H1 (cell line): ENCODE measurements around the gene CHD5. TPM values are rescaled to one million over a fixed set of nuclear protein-coding genes. Genes with fewer than 3 reads are reported as not detected.

Experiments used
- CHD2 ChIP-seq: IDR thresholded peaks from 2 replicates; pipeline ENCODE4 v1.6.1; 2012; ENCODE audit warnings: low read length, improper control_type of control experiment
- NANOG ChIP-seq: IDR thresholded peaks from 2 replicates; pipeline ENCODE4 v1.6.1; 2011; ENCODE audit warnings: low read length, low read depth, mild to moderate bottlenecking, inconsistent platforms; ENCODE audit not compliant: insufficient read depth, poor library complexity, severe bottlenecking
- PHF8 ChIP-seq: fragments of 200-600 bp; sonication (generic); conservative IDR thresholded peaks from 2 replicates; pipeline ENCODE4 v1.7.1; 2012; ENCODE audit warnings: low read depth, mild to moderate bottlenecking, inconsistent platforms, low read length, moderate library complexity
- RFX5 ChIP-seq: IDR thresholded peaks from 2 replicates; pipeline ENCODE4 v1.6.1; 2011; ENCODE audit warnings: low read depth, low read length, improper control_type of control experiment, borderline replicate concordance
- SIRT6 ChIP-seq: IDR thresholded peaks from one replicate; pipeline ENCODE4 v1.7.1; 2012; ENCODE audit warnings: low read length, inconsistent platforms
- SIX5 ChIP-seq: IDR thresholded peaks from 2 replicates; pipeline ENCODE4 v1.6.1; 2011; ENCODE audit warnings: mild to moderate bottlenecking, low read depth, low read length
- SRF ChIP-seq: IDR thresholded peaks from 2 replicates; pipeline ENCODE4 v1.6.1; 2011; ENCODE audit warnings: mild to moderate bottlenecking, low read depth, low read length, moderate library complexity
- polyA plus RNA-seq, 7 experiments: library from polyadenylated mRNA; depleted of rRNA in 3 of 7; stranded (reverse) in 5 of 7; unstranded in 2 of 7; fragments of >200 nt in 5 of 7; fragments of 200-250 nt in 2 of 7; gene quantifications; 1 replicate in 5 of 7; 2 replicates in 1 of 7; 4 replicates in 1 of 7; pipeline versions ENCODE4 v1.2.1 to v1.2.3, GENCODE V29; 2011 to 2013; ENCODE audit warnings: missing spikeins in 2 of 7, mixed read lengths in 2 of 7
- total RNA-seq: library from RNA; stranded (reverse); fragmentation: NEBNext Ultra II Directional; extraction: Animal tissue kit (Norgen Biotek cat#: 25700); gene quantifications from 2 replicates; pipeline ENCODE4 v1.2.1, GENCODE V29; 2021
- TF ChIP-seq, protein P1 (sequence below), 3 experiments: IDR thresholded peaks; 1 replicate in 2 of 3; 2 replicates in 1 of 3; pipeline versions ENCODE4 v1.5.1 to v1.6.1; 2011; ENCODE audit warnings: low read length in 3 of 3, mild to moderate bottlenecking in 3 of 3, inconsistent platforms in 2 of 3, low read depth in 1 of 3, moderate library complexity in 1 of 3; ENCODE audit not compliant: insufficient read depth in 1 of 3; ENCODE audit errors: control extremely low read depth in 1 of 3

The CHD5 gene
- total and polyA plus RNA-seq, 2 of the 8 experiments (the other 6 are each of a cell fraction or from before 2014, with no cell fraction given), result 0.42 to 1.8 TPM

DNA sequence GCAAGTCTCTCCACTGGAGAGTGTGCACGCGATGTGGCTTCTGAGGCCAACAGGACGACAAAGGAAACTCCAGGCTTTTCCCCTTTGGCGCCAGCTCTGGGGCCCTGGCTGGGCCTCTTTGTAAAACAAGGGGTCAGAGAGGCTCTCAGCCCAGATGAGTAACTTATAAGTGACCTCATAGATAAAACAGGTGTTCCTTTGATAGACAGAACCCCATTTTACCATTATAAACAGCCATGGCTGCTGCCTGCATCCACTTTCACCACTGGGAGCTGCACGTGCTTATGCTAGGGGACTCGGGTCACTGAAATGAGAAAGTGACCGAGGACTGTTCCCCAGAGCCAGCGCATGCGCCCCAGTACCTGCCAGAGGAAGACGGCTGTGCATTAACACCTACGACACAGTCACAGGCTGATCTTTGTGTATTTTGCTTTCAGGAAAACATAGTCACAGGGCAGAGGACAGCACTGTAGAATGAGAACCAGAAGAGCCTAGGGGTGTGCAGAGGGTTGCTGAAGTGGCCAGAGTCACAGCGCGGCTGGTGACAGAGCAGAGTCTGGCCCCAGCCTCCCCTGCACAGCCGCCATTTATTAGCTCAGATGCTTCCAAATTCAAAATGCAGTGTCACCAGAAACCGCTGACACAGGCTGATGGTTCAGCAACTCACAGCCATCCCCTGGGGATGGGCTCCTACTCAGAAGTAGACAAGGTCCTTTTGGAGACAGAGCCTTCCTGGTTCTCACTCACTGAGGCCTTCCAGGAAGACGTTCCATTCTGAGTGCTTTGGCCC, 38.4 kb upstream of the CHD5 start (continued):
- TF ChIP-seq, protein P1, sequence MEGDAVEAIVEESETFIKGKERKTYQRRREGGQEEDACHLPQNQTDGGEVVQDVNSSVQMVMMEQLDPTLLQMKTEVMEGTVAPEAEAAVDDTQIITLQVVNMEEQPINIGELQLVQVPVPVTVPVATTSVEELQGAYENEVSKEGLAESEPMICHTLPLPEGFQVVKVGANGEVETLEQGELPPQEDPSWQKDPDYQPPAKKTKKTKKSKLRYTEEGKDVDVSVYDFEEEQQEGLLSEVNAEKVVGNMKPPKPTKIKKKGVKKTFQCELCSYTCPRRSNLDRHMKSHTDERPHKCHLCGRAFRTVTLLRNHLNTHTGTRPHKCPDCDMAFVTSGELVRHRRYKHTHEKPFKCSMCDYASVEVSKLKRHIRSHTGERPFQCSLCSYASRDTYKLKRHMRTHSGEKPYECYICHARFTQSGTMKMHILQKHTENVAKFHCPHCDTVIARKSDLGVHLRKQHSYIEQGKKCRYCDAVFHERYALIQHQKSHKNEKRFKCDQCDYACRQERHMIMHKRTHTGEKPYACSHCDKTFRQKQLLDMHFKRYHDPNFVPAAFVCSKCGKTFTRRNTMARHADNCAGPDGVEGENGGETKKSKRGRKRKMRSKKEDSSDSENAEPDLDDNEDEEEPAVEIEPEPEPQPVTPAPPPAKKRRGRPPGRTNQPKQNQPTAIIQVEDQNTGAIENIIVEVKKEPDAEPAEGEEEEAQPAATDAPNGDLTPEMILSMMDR (IDR thresholded peaks at IDR 0.05; ENCODE audit: control extremely low read depth in 1 of 3, insufficient read depth in 1 of 3, low read depth in 1 of 3, low read length in 3 of 3), result no peak
- TF ChIP-seq SIRT6 (no peak), CHD2 (no peak), NANOG (no peak), SIX5 (no peak), SRF (no peak), RFX5 (no peak), PHF8 (no peak)
